T1000 (cell line): ENCODE measurements around the gene STOX2.
"Not testable (repeated sequence)": the region's sequence is repeated elsewhere in the genome, so short reads cannot be mapped to it uniquely, and the experiment has no call there.

ENCODE experiments used
- DNase-seq: peaks from one replicate; lab custom pipeline; 2025; ENCODE audit warnings: mixed read lengths; lab: John Stamatoyannopoulos, UW

Gene STOX2

DNA sequence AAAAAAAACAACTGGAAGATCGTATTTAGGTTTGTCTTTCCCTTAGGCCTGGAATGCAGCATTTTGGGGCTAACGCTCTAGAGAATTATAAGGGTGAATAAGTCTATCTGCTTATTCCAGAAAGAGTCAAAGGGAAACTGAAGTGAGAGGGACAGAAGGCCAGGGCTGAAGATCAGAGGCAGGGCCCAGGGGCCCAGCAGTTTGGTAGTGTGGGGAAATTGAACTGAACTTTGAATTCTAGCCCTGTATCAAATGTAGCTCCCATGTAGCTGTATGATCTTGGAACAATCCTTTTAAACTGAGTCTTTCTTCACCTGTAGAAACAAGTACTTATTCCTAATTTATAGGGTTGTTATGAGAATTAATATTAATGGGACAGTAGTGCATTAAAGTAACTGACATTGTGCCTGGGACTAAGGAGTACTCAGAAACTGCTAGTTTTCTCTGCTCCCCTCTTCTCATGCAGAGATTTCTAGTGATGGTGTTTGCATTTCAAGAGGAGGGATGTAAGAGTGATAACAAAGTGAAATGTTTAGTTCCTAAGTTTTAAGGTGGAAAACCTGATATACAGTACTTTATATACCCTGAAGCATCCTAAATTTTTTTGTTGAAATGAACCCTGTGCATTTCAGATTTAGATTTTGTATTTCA is 30.4 kb downstream of the STOX2 start:
- no peak for DNase-seq

DNA sequence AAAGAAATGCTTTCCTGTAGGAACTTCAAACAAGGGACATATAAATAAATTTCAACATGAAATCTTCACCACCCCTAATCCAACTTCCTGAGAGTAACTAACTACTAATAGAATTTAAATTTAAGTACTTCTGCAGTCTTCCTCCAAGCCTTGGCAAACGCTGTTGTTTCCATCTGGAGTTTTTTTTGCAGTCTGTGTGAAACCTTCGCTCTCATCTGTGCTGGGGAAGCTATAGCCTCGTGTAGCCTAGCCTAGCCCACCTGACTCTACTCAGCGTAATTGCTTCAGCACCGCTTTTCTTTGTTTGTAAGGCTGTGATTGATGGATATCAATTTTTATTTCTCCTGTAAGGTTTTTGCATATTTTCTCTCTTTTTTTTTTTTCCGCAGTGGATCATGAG is 30.9 kb downstream of the STOX2 start:
- no peak for DNase-seq

DNA sequence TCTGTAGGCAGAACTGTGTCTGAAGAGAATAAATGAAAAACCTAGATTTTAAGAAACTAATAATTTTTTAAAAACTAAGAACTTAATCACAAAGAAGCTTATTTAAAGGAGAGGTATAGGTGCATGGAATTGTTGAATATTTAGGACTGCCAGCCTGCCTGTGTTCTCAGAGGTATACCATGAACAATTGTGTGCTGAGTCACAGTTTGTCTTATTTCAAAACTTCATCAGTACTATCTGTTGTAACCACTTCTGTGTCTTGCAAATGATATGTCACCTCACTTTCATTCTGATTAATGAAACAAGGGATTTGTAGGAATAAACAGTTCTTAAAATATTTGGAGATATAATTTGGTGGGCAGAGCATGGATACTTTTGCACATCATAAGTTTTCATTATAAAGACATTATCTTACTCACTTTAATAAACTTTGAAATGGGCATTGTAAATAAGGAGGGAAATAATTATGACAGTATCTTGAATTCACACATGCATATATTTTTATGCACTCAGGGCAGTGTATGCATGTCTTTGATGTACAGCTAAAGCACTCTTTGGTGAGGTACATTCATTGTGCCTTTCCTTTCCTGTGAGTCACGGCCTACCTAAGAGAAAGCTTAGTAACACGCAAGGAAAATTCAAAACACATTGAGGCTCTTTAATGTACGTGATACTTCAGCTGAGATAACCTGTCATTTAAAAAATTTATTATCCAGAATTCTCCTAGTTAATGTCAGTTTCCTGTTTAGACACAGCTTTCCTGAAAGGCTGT is 31.7 kb downstream of the STOX2 start:
- no peak for DNase-seq

- DNase-seq, result no peak
Observed at GRCh38 chr4:183940864-183941263, 35.8 kb downstream of the STOX2 start.

GRCh38 chr4:183941964-183942363 is 36.9 kb downstream of the STOX2 start:
- DNase-seq, result no peak

DNA sequence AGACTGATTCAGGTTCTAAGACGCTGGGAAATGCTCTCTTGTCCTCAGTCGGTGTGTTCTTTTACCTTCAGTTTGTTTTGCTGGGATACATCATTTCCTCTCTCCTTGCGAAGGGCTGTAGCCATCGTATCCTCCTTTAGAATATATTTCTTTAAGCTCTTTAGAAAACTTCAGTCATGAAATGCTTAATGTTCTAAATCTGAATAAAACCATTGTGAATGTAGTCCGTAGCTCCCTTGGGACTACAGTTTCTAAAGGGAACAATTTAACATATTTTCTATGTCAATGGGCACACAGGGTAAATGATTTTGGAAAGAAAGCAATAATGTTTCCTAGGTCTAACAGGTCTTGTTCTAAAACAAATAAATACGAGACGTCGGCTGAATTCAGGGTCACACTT is 40.6 kb downstream of the STOX2 start:
- DNase-seq, result no peak

- no peak for DNase-seq
Observed at GRCh38 chr4:183950536-183950935, 45.4 kb downstream of the STOX2 start.

GRCh38 chr4:183952652-183953051 is 47.5 kb downstream of the STOX2 start:
- DNase-seq, result not testable (repeated sequence)

- no peak for DNase-seq
Observed at GRCh38 chr4:183959319-183960045, 54.4 kb downstream of the STOX2 start.

- DNase-seq, result no peak
Observed at GRCh38 chr4:183960046-183960420, 54.9 kb downstream of the STOX2 start.

DNA sequence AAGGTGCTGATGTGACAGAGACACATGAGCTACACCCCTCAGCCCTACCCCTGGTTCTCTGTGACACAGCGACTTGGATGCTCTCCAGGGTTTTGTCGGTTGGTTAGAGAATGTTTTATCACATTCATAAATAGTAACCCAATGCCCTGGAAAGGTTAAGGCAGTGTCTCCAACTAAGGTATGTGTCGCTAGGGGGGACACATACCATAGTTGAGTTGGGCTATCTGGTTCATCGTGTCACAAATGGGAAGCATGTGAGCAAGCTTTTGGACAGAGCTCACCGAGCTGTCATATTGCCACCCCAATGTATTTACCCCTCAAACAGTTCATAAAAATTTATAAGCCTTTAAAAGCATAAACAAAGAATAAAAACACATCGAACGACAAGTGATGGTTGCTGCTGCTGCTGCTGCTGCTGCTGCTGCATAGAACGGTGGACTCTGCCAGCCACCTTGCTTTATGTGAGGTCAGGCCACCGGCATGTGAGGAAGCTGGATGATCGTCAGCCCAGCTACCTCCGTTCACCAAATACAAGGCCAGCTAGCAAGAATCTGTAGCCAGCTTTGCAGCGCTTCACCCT is 55.9 kb downstream of the STOX2 start:
- DNase-seq, result no peak

GRCh38 chr4:183961795-183962194 is 56.7 kb downstream of the STOX2 start:
- no peak for DNase-seq

DNA sequence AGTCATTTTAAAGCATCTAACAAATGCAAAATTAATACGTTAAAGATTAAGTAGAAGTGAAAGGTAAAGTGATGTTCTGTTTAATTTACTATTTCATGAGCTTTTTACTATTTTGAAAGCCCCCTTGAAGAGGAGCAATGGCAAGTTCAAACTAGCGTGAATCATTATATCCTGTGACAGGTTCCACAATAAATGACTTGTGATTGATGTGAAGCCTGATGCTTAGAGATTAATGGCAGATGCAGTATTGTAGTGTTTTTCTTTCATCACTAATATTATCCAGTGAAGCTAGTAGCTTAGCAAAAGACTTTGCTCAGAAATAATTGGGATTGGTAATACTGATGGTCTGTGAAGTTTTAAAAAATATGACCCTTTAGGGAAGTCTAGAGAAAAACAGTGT is 57.3 kb downstream of the STOX2 start:
- DNase-seq, result no peak

- DNase-seq, result no peak
Observed at GRCh38 chr4:183966371-183966770, 61.3 kb downstream of the STOX2 start.

DNA sequence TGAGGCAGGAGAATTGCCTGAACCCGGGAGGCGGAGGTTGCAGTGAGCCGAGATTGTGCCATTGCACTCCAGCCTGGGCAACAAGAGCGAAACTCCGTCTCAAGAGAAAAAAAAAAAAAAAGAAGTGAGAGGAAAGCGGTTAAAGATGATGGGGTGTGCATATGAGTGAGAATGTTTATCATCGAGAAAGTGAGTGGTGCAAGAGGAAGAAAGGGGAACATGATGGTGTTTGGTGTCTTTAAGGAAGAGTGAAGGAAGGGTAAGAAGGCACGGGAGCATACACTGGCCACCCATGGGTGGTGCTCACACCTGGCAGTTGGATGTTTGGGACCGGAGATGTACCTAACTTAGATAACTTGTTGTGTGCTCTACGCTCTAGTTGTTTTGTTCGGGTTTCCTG is 62.2 kb downstream of the STOX2 start:
- no peak for DNase-seq

- DNase-seq, result no peak
Observed at GRCh38 chr4:183968502-183968901, 63.4 kb downstream of the STOX2 start.

DNA sequence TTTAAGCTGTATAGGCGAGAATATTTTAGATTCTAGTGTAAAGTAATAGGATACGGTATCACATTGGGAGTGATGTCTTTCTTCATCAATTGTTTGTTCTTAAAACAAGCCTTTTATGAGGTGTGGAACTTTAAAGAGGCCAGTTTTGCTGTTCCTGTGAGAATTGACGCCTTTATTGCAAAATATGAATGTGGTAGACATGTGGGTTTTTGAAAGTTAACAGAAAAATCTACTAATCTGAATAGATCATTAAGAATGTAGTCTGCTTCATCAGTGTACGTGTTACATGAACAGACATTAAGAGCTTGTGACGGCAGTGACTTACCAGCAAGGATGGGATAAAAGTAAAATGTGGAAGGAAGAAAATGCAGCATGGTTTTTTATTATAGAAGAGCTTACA is 63.8 kb downstream of the STOX2 start:
- no peak for DNase-seq

DNA sequence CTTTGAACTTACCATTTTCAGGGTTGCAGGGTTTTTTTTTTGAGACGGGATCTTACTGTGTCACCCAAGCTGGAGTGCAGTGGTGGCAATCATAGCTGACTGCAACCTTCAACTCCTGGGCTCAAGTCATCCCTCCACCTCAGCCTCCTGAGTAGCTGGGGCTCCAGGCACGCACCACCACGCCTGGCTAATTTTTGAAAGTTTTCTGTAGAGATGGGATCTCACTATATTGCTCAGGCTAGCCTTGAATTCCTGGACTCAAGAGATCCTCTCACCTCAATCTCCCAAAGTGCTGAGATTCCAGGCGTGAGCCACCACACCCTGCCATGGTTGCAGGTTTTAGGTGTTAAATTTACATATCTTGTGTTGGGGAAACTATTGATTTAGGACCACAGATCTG is 64.5 kb downstream of the STOX2 start:
- no peak for DNase-seq

- DNase-seq, result no peak
Observed at GRCh38 chr4:183971929-183972490, 66.9 kb downstream of the STOX2 start.

- no peak for DNase-seq
Observed at GRCh38 chr4:183977707-183978106, 72.6 kb downstream of the STOX2 start.

DNA sequence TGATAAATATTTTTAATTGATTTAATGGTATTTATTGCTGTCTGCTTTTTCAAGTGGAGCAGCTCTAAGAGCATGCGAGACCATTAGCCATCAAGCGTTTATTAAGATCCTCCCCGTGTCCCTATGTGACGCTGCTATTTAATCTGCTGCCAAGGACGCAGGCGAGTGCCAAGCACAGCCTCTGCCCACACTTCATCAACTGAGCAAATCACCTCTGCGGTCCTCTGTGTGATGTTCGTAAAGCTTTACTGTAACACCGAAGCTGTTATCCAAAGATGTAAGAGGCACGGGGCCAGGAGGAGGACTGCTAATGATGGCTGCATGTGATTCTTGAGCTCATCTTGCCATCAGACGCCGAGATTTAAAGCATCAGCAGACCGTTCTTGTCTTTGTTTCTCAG is 79.5 kb downstream of the STOX2 start:
- DNase-seq, result no peak

GRCh38 chr4:183985786-183986185 is 80.7 kb downstream of the STOX2 start:
- DNase-seq, result no peak
